Ovary (tissue), 3 donors: ENCODE data around the gene SULF2.

ENCODE experiments used
- EP300 ChIP-seq: sonication (generic); formaldehyde crosslinking; IDR thresholded peaks from one replicate; pipeline ENCODE4 v1.6.1; 2017; ENCODE audit warnings: antibody characterized with exemption
- POLR2A ChIP-seq: fragments of 450-650 bp; IDR thresholded peaks from one replicate; pipeline ENCODE4 v1.6.1; 2017; ENCODE audit warnings: antibody characterized with exemption, mild to moderate bottlenecking, moderate library complexity
- TF ChIP-seq, protein P1 (sequence below), 3 donors: fragments of 450-650 bp in 2 of 3; fragments of 200-600 bp in 1 of 3; IDR thresholded peaks; one replicate each; pipeline versions ENCODE4 v1.5.1 to v1.8.0; 2016 to 2022; ENCODE audit warnings: antibody characterized with exemption in 3 of 3, mild to moderate bottlenecking in 1 of 3
- donor health status: DM: no; HTN: no; CAD: no.

DNA sequence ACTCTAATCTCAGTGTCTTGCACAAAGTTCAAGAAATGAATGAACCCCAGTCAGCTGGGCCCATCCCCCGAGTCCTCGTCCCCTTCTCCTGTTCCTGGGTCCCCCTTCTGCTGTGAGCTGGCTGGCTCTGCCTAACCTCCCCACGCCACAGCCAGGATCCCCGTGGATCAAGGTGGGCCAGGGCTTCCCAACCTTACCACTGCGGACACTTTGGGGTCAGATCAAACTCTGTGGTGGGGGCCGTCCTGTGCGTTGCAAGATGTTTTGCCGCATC, 116.2 kb downstream of the SULF2 start:
- TF ChIP-seq, protein P1, sequence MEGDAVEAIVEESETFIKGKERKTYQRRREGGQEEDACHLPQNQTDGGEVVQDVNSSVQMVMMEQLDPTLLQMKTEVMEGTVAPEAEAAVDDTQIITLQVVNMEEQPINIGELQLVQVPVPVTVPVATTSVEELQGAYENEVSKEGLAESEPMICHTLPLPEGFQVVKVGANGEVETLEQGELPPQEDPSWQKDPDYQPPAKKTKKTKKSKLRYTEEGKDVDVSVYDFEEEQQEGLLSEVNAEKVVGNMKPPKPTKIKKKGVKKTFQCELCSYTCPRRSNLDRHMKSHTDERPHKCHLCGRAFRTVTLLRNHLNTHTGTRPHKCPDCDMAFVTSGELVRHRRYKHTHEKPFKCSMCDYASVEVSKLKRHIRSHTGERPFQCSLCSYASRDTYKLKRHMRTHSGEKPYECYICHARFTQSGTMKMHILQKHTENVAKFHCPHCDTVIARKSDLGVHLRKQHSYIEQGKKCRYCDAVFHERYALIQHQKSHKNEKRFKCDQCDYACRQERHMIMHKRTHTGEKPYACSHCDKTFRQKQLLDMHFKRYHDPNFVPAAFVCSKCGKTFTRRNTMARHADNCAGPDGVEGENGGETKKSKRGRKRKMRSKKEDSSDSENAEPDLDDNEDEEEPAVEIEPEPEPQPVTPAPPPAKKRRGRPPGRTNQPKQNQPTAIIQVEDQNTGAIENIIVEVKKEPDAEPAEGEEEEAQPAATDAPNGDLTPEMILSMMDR (IDR thresholded peaks at IDR 0.05): no peak
- TF ChIP-seq POLR2A (no peak), EP300 (no peak)
